ENCODE results near the gene CFAP74.

Gene CFAP74

DNA sequence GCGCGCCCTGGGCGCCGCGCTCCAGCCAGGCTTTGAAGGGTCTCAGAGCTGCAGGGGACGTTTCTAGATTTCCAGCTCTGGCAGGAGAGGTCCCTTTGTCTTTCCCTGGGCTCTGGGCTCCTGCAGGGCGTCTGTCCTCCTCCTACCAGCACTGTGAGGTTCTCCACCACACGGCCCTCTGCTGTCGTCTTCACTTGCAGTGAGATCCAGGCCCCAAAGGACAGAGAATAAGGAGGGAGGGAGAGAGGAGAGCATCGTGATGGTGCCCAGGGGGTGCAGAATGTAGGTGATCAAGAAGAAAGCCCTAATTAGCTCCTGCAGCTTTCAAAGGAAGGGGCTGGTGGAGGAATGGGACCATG, 108.5 kb downstream of the CFAP74 start:
- H3K4me1 ChIP-seq (ENCODE audit: insufficient read depth, low read length, poor library complexity, severe bottlenecking): peaks cover 62% of the 10 kb centered on the region

GRCh38 chr1:1894354-1895059, 109.1 kb downstream of the CFAP74 start:
- H3K36me3 ChIP-seq (ENCODE audit: insufficient read depth, low read length): no peaks in the 10 kb centered on the region
- peaks cover 7% of the 10 kb centered on the region for H3K27me3 ChIP-seq (ENCODE audit: insufficient read depth, low read length, poor library complexity, severe bottlenecking)
- H4K20me1 ChIP-seq (ENCODE audit: insufficient read depth, low read length, poor library complexity, severe bottlenecking): peaks cover 4% of the 10 kb centered on the region
- H2AFZ ChIP-seq (ENCODE audit: low read length): no peak overlapping the region
- no peak for TF ChIP-seq EZH2phosphoT487 (IDR thresholded peaks at IDR 0.05; ENCODE audit: borderline replicate concordance)
- no peaks in the 10 kb centered on the region for H3K9me2 ChIP-seq (replicated peaks; ENCODE audit: low read depth, low read length)
- no peak overlapping the region for H3K4me3 ChIP-seq (ENCODE audit: low read length, poor library complexity, severe bottlenecking)
- peak overlapping the region; percentile 32 for H3K9ac ChIP-seq (ENCODE audit: low read depth, low read length, poor library complexity, severe bottlenecking)
- H3K4me2 ChIP-seq (ENCODE audit: low read depth, low read length, poor library complexity, severe bottlenecking): no peak overlapping the region
- no peaks in the 10 kb centered on the region for H3F3A ChIP-seq (ENCODE audit: low read depth)
- peaks cover 56% of the 10 kb centered on the region for H3K4me1 ChIP-seq (ENCODE audit: insufficient read depth, low read length, poor library complexity, severe bottlenecking)
- H3K79me2 ChIP-seq (ENCODE audit: insufficient read depth, low read length): peaks cover 30% of the 10 kb centered on the region
- H3K9me3 ChIP-seq (ENCODE audit: insufficient read depth, low read depth, low read length): no peaks in the 10 kb centered on the region

More for the DNA sequence above, 108.5 kb downstream of the CFAP74 start:
- Histone ChIP-seq H3K4me2 (ENCODE audit: low read depth, low read length, poor library complexity, severe bottlenecking) (no peak overlapping the region), H3K9ac (ENCODE audit: low read depth, low read length, poor library complexity, severe bottlenecking) (peak overlapping the region; percentile 7), H3K9me3 (ENCODE audit: insufficient read depth, low read depth, low read length) (no peaks in the 10 kb centered on the region), H3K4me3 (ENCODE audit: low read length, poor library complexity, severe bottlenecking) (no peak overlapping the region), H3F3A (ENCODE audit: low read depth) (no peaks in the 10 kb centered on the region), H2AFZ (ENCODE audit: low read length) (no peak overlapping the region), H3K79me2 (ENCODE audit: insufficient read depth, low read length) (peaks cover 24% of the 10 kb centered on the region), H3K27me3 (ENCODE audit: insufficient read depth, low read length, poor library complexity, severe bottlenecking) (peaks cover 1% of the 10 kb centered on the region), H3K9me2 (replicated peaks; ENCODE audit: low read depth, low read length) (no peaks in the 10 kb centered on the region), H4K20me1 (ENCODE audit: insufficient read depth, low read length, poor library complexity, severe bottlenecking) (no peaks in the 10 kb centered on the region), H3K36me3 (ENCODE audit: insufficient read depth, low read length) (no peaks in the 10 kb centered on the region)
- no peak for TF ChIP-seq CTCF (conservative IDR thresholded peaks at IDR 0.05; ENCODE audit: low read length)
- TF ChIP-seq EZH2phosphoT487 (IDR thresholded peaks at IDR 0.05; ENCODE audit: borderline replicate concordance): no peak

DNA sequence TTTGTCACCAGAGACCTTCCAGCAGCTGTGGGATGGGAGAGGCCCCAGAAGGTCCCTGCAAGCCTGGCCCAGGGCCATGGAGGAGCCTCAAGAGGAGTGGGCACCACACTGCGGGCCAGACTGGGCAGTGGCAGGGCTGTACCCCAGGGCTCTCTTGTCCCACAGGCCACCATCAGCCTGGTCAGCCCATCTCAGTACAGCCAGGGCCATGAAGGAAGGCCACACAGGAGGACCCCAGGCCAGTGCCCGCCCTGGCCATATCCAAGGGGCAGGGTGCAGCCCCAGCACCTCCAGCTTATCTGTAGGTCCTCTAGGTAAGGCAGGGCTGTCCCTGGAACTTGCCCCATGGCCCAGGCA, 109.6 kb downstream of the CFAP74 start:
- Histone ChIP-seq H3K27me3 (ENCODE audit: insufficient read depth, low read length, poor library complexity, severe bottlenecking) (peaks cover 7% of the 10 kb centered on the region), H3K4me2 (ENCODE audit: low read depth, low read length, poor library complexity, severe bottlenecking) (no peak overlapping the region), H3K36me3 (ENCODE audit: insufficient read depth, low read length) (no peaks in the 10 kb centered on the region), H3K4me3 (ENCODE audit: low read length, poor library complexity, severe bottlenecking) (no peak overlapping the region), H3K79me2 (ENCODE audit: insufficient read depth, low read length) (peaks cover 35% of the 10 kb centered on the region), H3K9ac (ENCODE audit: low read depth, low read length, poor library complexity, severe bottlenecking) (peak overlapping the region; percentile 32), H2AFZ (ENCODE audit: low read length) (no peak overlapping the region), H3K9me3 (ENCODE audit: insufficient read depth, low read depth, low read length) (no peaks in the 10 kb centered on the region), H3K9me2 (replicated peaks; ENCODE audit: low read depth, low read length) (no peaks in the 10 kb centered on the region), H4K20me1 (ENCODE audit: insufficient read depth, low read length, poor library complexity, severe bottlenecking) (peaks cover 10% of the 10 kb centered on the region), H3F3A (ENCODE audit: low read depth) (no peaks in the 10 kb centered on the region), H3K4me1 (ENCODE audit: insufficient read depth, low read length, poor library complexity, severe bottlenecking) (peaks cover 56% of the 10 kb centered on the region)
- TF ChIP-seq EZH2phosphoT487 (IDR thresholded peaks at IDR 0.05; ENCODE audit: borderline replicate concordance) (no peak), CTCF (conservative IDR thresholded peaks at IDR 0.05; ENCODE audit: low read length) (no peak)
